OCI-LY3 (cell line): ENCODE data around the gene DDX42.

Experiments
- H2AFZ ChIP-seq: fragments of 200-600, 300-600 bp; shearing (Covaris generic); 2 replicates; pipeline ENCODE4 v1.6.0; 2014; ENCODE audit warnings: antibody characterized with exemption, low read depth, low read length
- H3K27ac ChIP-seq: fragments of 200-600, 300-600 bp; sonication (generic); 2 replicates; pipeline ENCODE4 v1.5.1; 2014; ENCODE audit warnings: mild to moderate bottlenecking, low read length, moderate library complexity, mixed read lengths
- H3K27me3 ChIP-seq: fragments of 200-600, 300-600 bp; sonication (generic); 2 replicates; pipeline ENCODE4 v1.6.1; 2014; ENCODE audit warnings: low read depth, low read length, mixed read lengths
- H3K36me3 ChIP-seq: fragments of 200-600, 300-600 bp; sonication (generic); replicated peaks from 2 replicates; pipeline ENCODE3; 2014; ENCODE audit warnings: low read depth, low read length, mixed read lengths
- H3K4me1 ChIP-seq: fragments of 300-600, 200-600 bp; sonication (generic); 2 replicates; pipeline ENCODE4 v1.6.1; 2014; ENCODE audit warnings: low read length, mixed read lengths
- H3K4me2 ChIP-seq: fragments of 200-600, 300-600 bp; sonication (generic); 2 replicates; pipeline ENCODE4 v1.6.1; 2014; ENCODE audit warnings: low read length, mixed read lengths
- H3K4me3 ChIP-seq: fragments of 300-600, 200-600 bp; sonication (generic); 2 replicates; pipeline ENCODE4 v1.5.1; 2014; ENCODE audit warnings: antibody characterized with exemption, mild to moderate bottlenecking, low read length, moderate library complexity
- H3K79me2 ChIP-seq: fragments of 300-600, 200-600 bp; shearing (Covaris generic); 2 replicates; pipeline ENCODE4 v1.6.1; 2014; ENCODE audit warnings: mild to moderate bottlenecking, low read length, mixed read lengths
- H3K9ac ChIP-seq: fragments of 300-600, 200-600 bp; shearing (Covaris generic); 2 replicates; pipeline ENCODE4 v1.6.0; 2014; ENCODE audit warnings: mild to moderate bottlenecking, low read length, moderate library complexity
- H3K9me3 ChIP-seq: fragments of 200-600, 300-600 bp; shearing (Covaris generic); 2 replicates; pipeline ENCODE4 v1.6.1; 2014; ENCODE audit warnings: low read length, mixed read lengths; ENCODE audit not compliant: insufficient read depth
- H4K20me1 ChIP-seq: fragments of 200-600, 300-600 bp; sonication (generic); 2 replicates; pipeline ENCODE4 v1.6.1; 2016; ENCODE audit warnings: low read length, mixed read lengths; ENCODE audit not compliant: insufficient read depth
- EZH2phosphoT487 ChIP-seq: fragments of 200-600 bp; shearing (Covaris generic); IDR thresholded peaks from 2 replicates; pipeline ENCODE4 v1.6.1; 2018; ENCODE audit warnings: antibody characterized with exemption, mixed run types, low read depth
- TF ChIP-seq, protein P1 (sequence below): fragments of 200-600, 300-600 bp; sonication (generic); IDR thresholded peaks from 2 replicates; pipeline ENCODE4 v1.5.1; 2014; ENCODE audit warnings: antibody characterized with exemption, low read length, low read depth

The DDX42 gene

DNA sequence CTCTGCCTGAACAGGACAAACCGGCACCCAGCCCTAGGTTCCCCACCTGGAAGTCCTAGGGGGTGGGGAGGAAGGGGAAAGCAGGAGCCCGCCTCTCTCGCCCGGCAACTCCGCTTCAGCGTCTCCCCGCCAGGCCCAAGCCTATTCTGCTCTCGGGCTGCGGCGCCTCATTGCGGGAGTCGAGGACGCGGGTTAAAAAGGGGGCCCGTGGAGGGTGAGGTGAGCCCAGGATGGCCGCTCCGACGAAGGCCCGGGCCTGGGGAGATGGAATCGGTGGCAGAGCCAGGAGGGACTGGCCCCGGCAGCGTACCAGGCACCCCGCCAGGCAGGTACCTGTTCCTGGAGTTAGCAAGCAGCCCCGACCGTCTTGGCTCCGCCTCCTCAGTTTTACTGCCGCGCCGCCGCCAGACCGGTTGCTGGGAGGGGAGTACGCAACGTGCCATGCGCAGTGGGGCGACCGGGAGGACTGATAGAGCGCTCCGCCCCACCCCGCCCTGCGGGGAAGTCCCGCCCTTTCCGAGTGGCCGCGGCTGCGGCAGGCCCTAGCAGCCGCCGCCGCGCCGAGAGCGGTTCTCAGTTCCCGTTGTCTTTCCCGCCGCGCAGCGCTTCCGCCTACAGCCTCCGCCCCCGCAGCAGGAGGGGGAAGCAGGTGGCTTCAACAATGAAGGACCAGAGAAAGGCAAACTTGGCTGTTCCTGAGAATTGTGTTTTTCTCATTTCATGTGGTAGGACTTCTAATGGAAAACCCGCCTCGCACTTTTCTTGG, 32.4 kb upstream of the DDX42 start, which contains the start of gene STRADA:
Gene STRADA, minus strand, starts transcription at position 392 of the 766 bp plus-strand sequence. CDS start 13,430 bp downstream, outside the sequence.
- H3K27ac ChIP-seq, result peak within 1 kb of the TSS; percentile 98
- TF ChIP-seq EZH2phosphoT487, result no peak
- TF ChIP-seq, protein P1, sequence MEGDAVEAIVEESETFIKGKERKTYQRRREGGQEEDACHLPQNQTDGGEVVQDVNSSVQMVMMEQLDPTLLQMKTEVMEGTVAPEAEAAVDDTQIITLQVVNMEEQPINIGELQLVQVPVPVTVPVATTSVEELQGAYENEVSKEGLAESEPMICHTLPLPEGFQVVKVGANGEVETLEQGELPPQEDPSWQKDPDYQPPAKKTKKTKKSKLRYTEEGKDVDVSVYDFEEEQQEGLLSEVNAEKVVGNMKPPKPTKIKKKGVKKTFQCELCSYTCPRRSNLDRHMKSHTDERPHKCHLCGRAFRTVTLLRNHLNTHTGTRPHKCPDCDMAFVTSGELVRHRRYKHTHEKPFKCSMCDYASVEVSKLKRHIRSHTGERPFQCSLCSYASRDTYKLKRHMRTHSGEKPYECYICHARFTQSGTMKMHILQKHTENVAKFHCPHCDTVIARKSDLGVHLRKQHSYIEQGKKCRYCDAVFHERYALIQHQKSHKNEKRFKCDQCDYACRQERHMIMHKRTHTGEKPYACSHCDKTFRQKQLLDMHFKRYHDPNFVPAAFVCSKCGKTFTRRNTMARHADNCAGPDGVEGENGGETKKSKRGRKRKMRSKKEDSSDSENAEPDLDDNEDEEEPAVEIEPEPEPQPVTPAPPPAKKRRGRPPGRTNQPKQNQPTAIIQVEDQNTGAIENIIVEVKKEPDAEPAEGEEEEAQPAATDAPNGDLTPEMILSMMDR, result no peak
- H3K4me1 ChIP-seq, result peaks cover 16% of the 10 kb centered on the region
- no peaks in the 10 kb centered on the region for H4K20me1 ChIP-seq
- peaks cover 23% of the 10 kb centered on the region for H3K79me2 ChIP-seq
- peaks cover 11% of the 10 kb centered on the region for H3K36me3 ChIP-seq
- peak within 1 kb of the TSS; percentile 98 for H3K9ac ChIP-seq
- H3K27me3 ChIP-seq, result no peaks in the 10 kb centered on the region
- H3K4me3 ChIP-seq, result peak within 1 kb of the TSS; percentile 87
- H2AFZ ChIP-seq, result peak within 1 kb of the TSS; percentile 21
- no peaks in the 10 kb centered on the region for H3K9me3 ChIP-seq
- peak within 1 kb of the TSS; percentile 98 for H3K4me2 ChIP-seq

DNA sequence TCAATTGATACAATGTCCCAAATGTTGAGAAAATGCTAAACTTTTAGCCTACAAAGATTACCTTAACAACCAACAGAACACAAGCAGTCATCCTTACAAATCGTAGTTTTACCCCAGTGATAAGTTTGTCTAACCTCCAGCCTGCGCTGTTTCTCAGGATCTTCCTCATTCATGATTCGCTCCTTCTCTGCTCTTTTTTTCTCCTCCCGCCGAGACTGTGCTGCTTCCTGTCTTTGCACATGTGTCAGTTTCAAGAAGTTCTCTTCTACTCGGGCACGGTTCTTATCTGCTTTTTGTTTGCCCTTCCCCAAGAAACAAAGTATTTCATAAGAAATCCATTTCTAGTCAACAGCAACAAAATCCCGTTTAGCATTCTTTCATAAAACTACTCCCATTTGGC, 22.2 kb upstream of the DDX42 start:
- TF ChIP-seq, protein P1, result no peak
- no peak for TF ChIP-seq EZH2phosphoT487
- H3K36me3 ChIP-seq, result peaks cover 43% of the 10 kb centered on the region

DNA sequence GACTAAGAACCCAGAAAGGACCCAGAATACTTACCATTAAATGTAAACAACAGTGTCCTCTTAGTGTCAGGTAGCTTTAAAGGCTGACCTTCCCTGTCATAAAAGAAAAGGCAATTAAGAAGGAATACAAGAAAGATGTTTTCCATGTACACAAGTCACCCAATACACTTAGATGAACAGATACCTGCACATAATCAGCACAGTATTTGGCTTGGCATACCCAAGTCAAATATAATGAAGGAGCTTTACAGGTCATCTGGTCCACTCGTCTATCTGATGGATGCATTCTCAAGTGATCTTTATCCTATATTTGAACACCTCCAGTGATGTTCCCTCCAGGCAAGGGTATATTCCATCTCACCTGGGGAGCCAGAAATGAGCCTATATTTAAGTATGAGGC, 21.3 kb upstream of the DDX42 start:
- Histone ChIP-seq H3K4me1 (0 out of 2 replicates have a peak, but pooled peaks cover 3% of the 10 kb centered on the region), H3K9me3 (no peaks in the 10 kb centered on the region), H3K4me2 (no peak overlapping the region), H3K36me3 (peaks cover 44% of the 10 kb centered on the region), H3K27ac (no peak overlapping the region), H4K20me1 (no peaks in the 10 kb centered on the region), H3K9ac (no peak overlapping the region), H2AFZ (no peak overlapping the region), H3K79me2 (no peaks in the 10 kb centered on the region), H3K27me3 (no peaks in the 10 kb centered on the region), H3K4me3 (no peak overlapping the region)
- TF ChIP-seq, protein P1, result no peak
- TF ChIP-seq EZH2phosphoT487, result no peak

More for the DNA sequence above, 22.2 kb upstream of the DDX42 start:
- H3K27me3 ChIP-seq, result no peaks in the 10 kb centered on the region
- no peaks in the 10 kb centered on the region for H3K9me3 ChIP-seq
- no peak overlapping the region for H2AFZ ChIP-seq
- no peaks in the 10 kb centered on the region for H3K79me2 ChIP-seq
- 0 out of 2 replicates have a peak, but pooled peaks cover 3% of the 10 kb centered on the region for H3K4me1 ChIP-seq
- H3K9ac ChIP-seq, result no peak overlapping the region
- no peaks in the 10 kb centered on the region for H4K20me1 ChIP-seq
- no peak overlapping the region for H3K27ac ChIP-seq
- H3K4me2 ChIP-seq, result no peak overlapping the region
- H3K4me3 ChIP-seq, result no peak overlapping the region

DNA sequence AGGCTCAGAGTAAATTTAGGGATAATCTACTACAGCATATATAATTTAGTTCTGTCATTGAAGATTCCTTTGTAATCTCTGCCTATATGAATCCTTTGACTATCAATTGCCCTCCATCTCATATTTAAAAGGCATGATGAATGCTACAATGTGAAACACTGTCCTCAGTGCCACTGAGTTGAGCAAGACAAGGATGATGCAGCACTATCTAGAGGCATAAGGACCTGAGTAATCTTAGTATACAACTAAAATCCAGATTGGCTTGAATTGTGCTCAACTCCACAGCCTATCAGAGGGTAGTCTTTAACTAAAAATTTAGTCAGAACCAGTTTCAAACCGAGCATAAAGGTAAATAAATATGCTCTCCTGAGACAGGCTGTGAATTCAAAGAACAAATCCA, 20.8 kb upstream of the DDX42 start:
- no peaks in the 10 kb centered on the region for H4K20me1 ChIP-seq
- H3K9ac ChIP-seq, result no peak overlapping the region
- H3K9me3 ChIP-seq, result no peaks in the 10 kb centered on the region
- H2AFZ ChIP-seq, result no peak overlapping the region
- H3K36me3 ChIP-seq, result peaks cover 48% of the 10 kb centered on the region
- TF ChIP-seq EZH2phosphoT487, result no peak
- TF ChIP-seq, protein P1, result no peak
- 0 out of 2 replicates have a peak, but pooled peaks cover 3% of the 10 kb centered on the region for H3K4me1 ChIP-seq
- H3K27me3 ChIP-seq, result no peaks in the 10 kb centered on the region
- no peak overlapping the region for H3K4me2 ChIP-seq
- no peak overlapping the region for H3K27ac ChIP-seq
- H3K4me3 ChIP-seq, result no peak overlapping the region
- no peaks in the 10 kb centered on the region for H3K79me2 ChIP-seq
